Hepatocyte (in vitro differentiated cells): ENCODE data around the gene RPH3AL.

Experiments used
- EZH2 ChIP-seq: fragments of 200-600 bp; sonication (generic); IDR thresholded peaks from 2 replicates; pipeline ENCODE4 v1.6.1; 2016; ENCODE audit warnings: antibody characterized with exemption, mild to moderate bottlenecking, borderline replicate concordance
- TF ChIP-seq, protein P1 (sequence below): fragments of 200-600 bp; sonication (generic); IDR thresholded peaks from 2 replicates; pipeline ENCODE4 v1.5.1; 2016; ENCODE audit warnings: antibody characterized with exemption, mild to moderate bottlenecking; ENCODE audit not compliant: poor library complexity

DNA sequence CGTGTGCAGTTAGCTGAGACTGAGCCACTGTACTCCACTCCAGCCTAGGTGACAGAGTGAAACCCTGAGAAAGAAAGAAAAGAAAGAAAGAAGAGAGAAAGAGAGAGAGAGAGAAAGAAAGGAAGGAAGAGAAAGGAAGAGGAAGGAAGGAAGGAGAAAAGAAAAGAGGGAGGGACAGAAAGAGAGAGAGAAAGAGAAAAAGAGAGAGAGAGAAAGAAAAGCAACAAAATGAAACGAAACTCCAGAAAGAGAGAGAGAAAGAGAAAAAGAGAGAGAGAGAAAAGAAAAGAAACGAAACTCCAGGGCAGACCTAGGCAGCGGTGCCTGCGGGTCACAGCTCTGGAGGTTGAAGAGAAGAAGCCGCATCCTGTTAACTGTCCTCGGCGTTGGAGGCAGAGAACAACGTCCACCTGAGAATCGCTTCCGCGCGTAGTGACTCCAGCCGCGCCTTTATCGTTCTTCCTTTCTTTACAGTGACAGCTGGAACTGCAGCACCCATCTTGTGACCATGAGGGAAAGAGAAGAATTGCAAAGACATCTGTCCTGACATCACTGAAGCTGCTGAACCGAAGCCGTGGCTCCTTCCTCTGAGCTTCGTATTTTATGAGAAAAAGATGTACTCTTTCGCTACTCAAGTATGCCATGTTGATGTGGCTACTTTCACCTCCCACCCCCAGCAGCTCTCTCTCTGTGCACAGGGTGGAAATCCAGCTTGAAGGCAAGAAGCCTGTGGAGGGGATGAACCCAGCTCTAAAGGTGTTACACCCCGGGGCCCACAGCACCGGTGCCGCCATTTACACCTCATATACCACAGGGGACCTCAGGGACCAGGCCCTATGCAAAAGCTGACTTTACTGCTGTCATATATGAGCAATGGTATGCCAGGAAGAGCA lies 114.3 kb downstream of the RPH3AL start:
- TF ChIP-seq, protein P1, sequence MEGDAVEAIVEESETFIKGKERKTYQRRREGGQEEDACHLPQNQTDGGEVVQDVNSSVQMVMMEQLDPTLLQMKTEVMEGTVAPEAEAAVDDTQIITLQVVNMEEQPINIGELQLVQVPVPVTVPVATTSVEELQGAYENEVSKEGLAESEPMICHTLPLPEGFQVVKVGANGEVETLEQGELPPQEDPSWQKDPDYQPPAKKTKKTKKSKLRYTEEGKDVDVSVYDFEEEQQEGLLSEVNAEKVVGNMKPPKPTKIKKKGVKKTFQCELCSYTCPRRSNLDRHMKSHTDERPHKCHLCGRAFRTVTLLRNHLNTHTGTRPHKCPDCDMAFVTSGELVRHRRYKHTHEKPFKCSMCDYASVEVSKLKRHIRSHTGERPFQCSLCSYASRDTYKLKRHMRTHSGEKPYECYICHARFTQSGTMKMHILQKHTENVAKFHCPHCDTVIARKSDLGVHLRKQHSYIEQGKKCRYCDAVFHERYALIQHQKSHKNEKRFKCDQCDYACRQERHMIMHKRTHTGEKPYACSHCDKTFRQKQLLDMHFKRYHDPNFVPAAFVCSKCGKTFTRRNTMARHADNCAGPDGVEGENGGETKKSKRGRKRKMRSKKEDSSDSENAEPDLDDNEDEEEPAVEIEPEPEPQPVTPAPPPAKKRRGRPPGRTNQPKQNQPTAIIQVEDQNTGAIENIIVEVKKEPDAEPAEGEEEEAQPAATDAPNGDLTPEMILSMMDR, result no peak
- TF ChIP-seq EZH2, result no peak
